Cardiac muscle cell (in vitro differentiated cells and primary cell): ENCODE results near the gene TEX12. TPM values are rescaled to one million over a fixed set of nuclear protein-coding genes. Genes with fewer than 3 reads are reported as not detected.

Experiments used
- DNase-seq, 2 donors: peaks; one replicate each; pipeline versions ENCODE4 v3.0.0 to v3.0.0-alpha.2; 2010 to 2017; ENCODE audit warnings: low read depth in 1 of 2, low spot score in 1 of 2
- H3K27ac ChIP-seq: fragments of 200-600 bp; sonication (generic); 2 replicates; pipeline ENCODE4 v1.5.1; 2016
- H3K27me3 ChIP-seq: fragments of 200-600 bp; sonication (generic); 2 replicates; pipeline ENCODE4 v1.6.0; 2016; ENCODE audit warnings: control low read depth
- H3K36me3 ChIP-seq: fragments of 200-600 bp; sonication (generic); 2 replicates; pipeline ENCODE4 v1.5.1; 2016; ENCODE audit warnings: control low read depth
- H3K4me1 ChIP-seq: fragments of 200-600 bp; sonication (generic); 2 replicates; pipeline ENCODE4 v1.8.1; 2017; ENCODE audit warnings: low read depth, mild to moderate bottlenecking, mixed run types
- H3K4me3 ChIP-seq: fragments of 200-600 bp; sonication (generic); 2 replicates; pipeline ENCODE4 v1.5.1; 2016; ENCODE audit warnings: mild to moderate bottlenecking
- H3K9me3 ChIP-seq: fragments of 200-600 bp; sonication (generic); 2 replicates; pipeline ENCODE4 v1.5.1; 2017; ENCODE audit warnings: low read depth, mild to moderate bottlenecking, control low read depth
- polyA plus RNA-seq: library from polyadenylated mRNA; unstranded; fragments of >200 nt; fragmentation: Nextera tagmentation; extraction: Ambion mirVana; gene quantifications from 2 replicates; pipeline ENCODE4 v1.2.1, GENCODE V29; 2016
- total RNA-seq: library from RNA; depleted of rRNA; stranded (reverse); fragments of >200 nt; gene quantifications from 2 replicates; pipeline ENCODE4 v1.2.3, GENCODE V29; 2016
- TF ChIP-seq, protein P1 (sequence below): IDR thresholded peaks from 2 replicates; pipeline ENCODE4 v1.5.1; 2012; ENCODE audit warnings: low read depth, mild to moderate bottlenecking, low read length

TEX12 gene
- total and polyA plus RNA-seq, 2 experiments from 2014 or later = 0.28 TPM; not detected in 1

DNA sequence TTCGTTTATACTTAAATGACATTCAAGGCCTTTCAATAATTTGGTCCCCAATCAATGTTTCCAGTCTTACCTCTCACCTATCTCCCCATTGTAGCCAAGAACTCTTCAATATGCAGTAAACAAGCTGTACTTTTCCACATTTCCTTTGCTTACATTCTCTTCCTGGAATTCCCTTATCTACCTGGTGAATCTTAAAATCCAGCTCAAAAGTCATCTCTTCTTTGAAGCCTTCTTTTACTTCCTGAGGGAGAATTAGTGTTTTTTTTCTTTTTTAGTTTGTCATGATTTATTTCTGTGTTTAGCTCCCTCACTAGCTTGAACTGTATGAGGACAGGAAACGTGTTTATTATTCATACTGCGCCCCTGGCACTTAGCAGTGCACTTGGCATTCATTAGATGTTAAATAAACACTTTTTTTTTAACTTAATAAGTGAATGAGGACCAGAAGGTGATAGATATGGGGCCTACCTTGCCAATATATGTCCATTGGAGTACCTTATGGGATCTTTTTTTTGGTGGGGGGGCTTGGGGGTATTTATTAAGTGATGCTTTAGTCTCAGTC is 54.2 kb downstream of the TEX12 start:
- TF ChIP-seq, protein P1, sequence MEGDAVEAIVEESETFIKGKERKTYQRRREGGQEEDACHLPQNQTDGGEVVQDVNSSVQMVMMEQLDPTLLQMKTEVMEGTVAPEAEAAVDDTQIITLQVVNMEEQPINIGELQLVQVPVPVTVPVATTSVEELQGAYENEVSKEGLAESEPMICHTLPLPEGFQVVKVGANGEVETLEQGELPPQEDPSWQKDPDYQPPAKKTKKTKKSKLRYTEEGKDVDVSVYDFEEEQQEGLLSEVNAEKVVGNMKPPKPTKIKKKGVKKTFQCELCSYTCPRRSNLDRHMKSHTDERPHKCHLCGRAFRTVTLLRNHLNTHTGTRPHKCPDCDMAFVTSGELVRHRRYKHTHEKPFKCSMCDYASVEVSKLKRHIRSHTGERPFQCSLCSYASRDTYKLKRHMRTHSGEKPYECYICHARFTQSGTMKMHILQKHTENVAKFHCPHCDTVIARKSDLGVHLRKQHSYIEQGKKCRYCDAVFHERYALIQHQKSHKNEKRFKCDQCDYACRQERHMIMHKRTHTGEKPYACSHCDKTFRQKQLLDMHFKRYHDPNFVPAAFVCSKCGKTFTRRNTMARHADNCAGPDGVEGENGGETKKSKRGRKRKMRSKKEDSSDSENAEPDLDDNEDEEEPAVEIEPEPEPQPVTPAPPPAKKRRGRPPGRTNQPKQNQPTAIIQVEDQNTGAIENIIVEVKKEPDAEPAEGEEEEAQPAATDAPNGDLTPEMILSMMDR = no peak
- no peaks in the 10 kb centered on the region for H3K27me3 ChIP-seq
- no peak overlapping the region for H3K27ac ChIP-seq

More for the DNA sequence above, 54.2 kb downstream of the TEX12 start:
- H3K9me3 ChIP-seq = no peaks in the 10 kb centered on the region
- no peaks in the 10 kb centered on the region for H3K4me1 ChIP-seq
- peaks cover 26% of the 10 kb centered on the region for H3K36me3 ChIP-seq
- no peak for DNase-seq
- no peak overlapping the region for H3K4me3 ChIP-seq

Other genes starting within 250 kb of the TEX12 start
- gene C11orf52, start 248.5 kb upstream of the TEX12 start, total RNA-seq = 5.5 and 7.4 TPM in 2 replicates
- gene C11orf52, start 248.5 kb upstream of the TEX12 start, polyA plus RNA-seq = 7.6 and 8.5 TPM in 2 replicates
- gene DIXDC1, start 230.0 kb upstream of the TEX12 start, total RNA-seq = 40.7 and 42.6 TPM in 2 replicates
- gene DIXDC1, start 230.0 kb upstream of the TEX12 start, polyA plus RNA-seq = 26.5 and 35.0 TPM in 2 replicates
- gene DLAT, start 142.0 kb upstream of the TEX12 start, total RNA-seq = 70.6 and 77.9 TPM in 2 replicates
- 94.7 and 110 TPM in 2 replicates for gene DLAT, start 142.0 kb upstream of the TEX12 start, polyA plus RNA-seq
- gene PIH1D2, start 93.4 kb upstream of the TEX12 start, total RNA-seq = 1.3 and 2.4 TPM in 2 replicates
- 0.36 and 5.9 TPM in 2 replicates for gene PIH1D2, start 93.4 kb upstream of the TEX12 start, polyA plus RNA-seq
- gene NKAPD1, start 93.1 kb upstream of the TEX12 start, total RNA-seq = 15.0 and 19.6 TPM in 2 replicates
- gene NKAPD1, start 93.1 kb upstream of the TEX12 start, polyA plus RNA-seq = 12.8 and 16.2 TPM in 2 replicates
- gene TIMM8B, start 80.6 kb upstream of the TEX12 start, total RNA-seq = 46.7 and 97.1 TPM in 2 replicates
- 149 and 204 TPM in 2 replicates for gene TIMM8B, start 80.6 kb upstream of the TEX12 start, polyA plus RNA-seq
- gene SDHD, start 80.5 kb upstream of the TEX12 start, total RNA-seq = 52.1 and 70.7 TPM in 2 replicates
- gene SDHD, start 80.5 kb upstream of the TEX12 start, polyA plus RNA-seq = 176 and 184 TPM in 2 replicates
- gene IL18, start 3.3 kb upstream of the TEX12 start, total RNA-seq = 0.18 and 0.86 TPM in 2 replicates
- gene IL18, start 3.3 kb upstream of the TEX12 start, polyA plus RNA-seq = 0.94 TPM in 1 of 2 replicates, not detected in the other
- gene BCO2, start 8.1 kb downstream of the TEX12 start, total RNA-seq = 24.1 and 44.2 TPM in 2 replicates
- gene BCO2, start 8.1 kb downstream of the TEX12 start, polyA plus RNA-seq = 69.4 and 81.1 TPM in 2 replicates
- 28.1 and 30.3 TPM in 2 replicates for gene PTS, start 59.1 kb downstream of the TEX12 start, total RNA-seq
- 53.0 and 66.7 TPM in 2 replicates for gene PTS, start 59.1 kb downstream of the TEX12 start, polyA plus RNA-seq
- not detected in 2 replicates for gene PLET1, start 93.5 kb downstream of the TEX12 start, total RNA-seq
- gene PLET1, start 93.5 kb downstream of the TEX12 start, polyA plus RNA-seq = 0.14 TPM in 1 of 2 replicates, not detected in the other